H1 (cell line): ENCODE data around the gene SASH3. TPM values are rescaled to one million over a fixed set of nuclear protein-coding genes. Genes with fewer than 3 reads are reported as not detected.

ENCODE experiments used
- CTCF ChIA-PET: fragments of 300-600 bp; sonication (Branson Sonifier 250); formaldehyde crosslinking; loops from one replicate; lab custom pipeline; 2021; ENCODE audit not compliant: partially characterized antibody; lab: Charles Lee
- POLR2A ChIA-PET: fragments of 300-600 bp; sonication (Branson Sonifier 250); formaldehyde crosslinking; loops from one replicate; lab custom pipeline; 2021; ENCODE audit warnings: inconsistent platforms; ENCODE audit not compliant: partially characterized antibody; lab: Charles Lee
- DNase-seq, 2 experiments: peaks; one replicate each; pipeline versions ENCODE4 v3.0.0 to v3.0.0-alpha.2; 2010 to 2022; ENCODE audit warnings: low spot score in 2 of 2, low read depth in 1 of 2, mixed read lengths in 1 of 2
- FAIRE-seq: peaks from 2 replicates; lab custom pipeline; 2011; peaks lifted over from hg19 to GRCh38; lab: Jason Lieb, UNC
- H2AFZ ChIP-seq: 2 replicates; pipeline ENCODE4 v1.8.1; 2012; ENCODE audit warnings: low read length, inconsistent platforms
- H2AK5ac ChIP-seq: 2 replicates; pipeline ENCODE4 v1.6.1; 2013; ENCODE audit warnings: low read depth, low read length
- H2BK120ac ChIP-seq: replicated peaks from 2 replicates; pipeline ENCODE3; 2013; ENCODE audit warnings: low read depth, low read length, inconsistent platforms
- H2BK12ac ChIP-seq: 2 replicates; pipeline ENCODE4 v1.6.1; 2013; ENCODE audit warnings: low read depth, low read length
- H2BK15ac ChIP-seq: 2 replicates; pipeline ENCODE4 v1.6.1; 2013; ENCODE audit warnings: low read length
- H2BK20ac ChIP-seq: 2 replicates; pipeline ENCODE4 v1.6.1; 2013; ENCODE audit warnings: low read length
- H2BK5ac ChIP-seq: 2 replicates; pipeline ENCODE4 v1.6.1; 2013; ENCODE audit warnings: low read depth, low read length
- H3K14ac ChIP-seq: 2 replicates; pipeline ENCODE4 v1.6.1; 2013; ENCODE audit warnings: inconsistent platforms; ENCODE audit not compliant: insufficient read length
- H3K18ac ChIP-seq: 2 replicates; pipeline ENCODE4 v1.6.1; 2013; ENCODE audit warnings: low read length; ENCODE audit errors: extremely low read depth
- H3K23ac ChIP-seq: 2 replicates; pipeline ENCODE4 v1.6.1; 2013; ENCODE audit warnings: inconsistent platforms; ENCODE audit not compliant: insufficient read length
- H3K23me2 ChIP-seq: 2 replicates; pipeline ENCODE4 v1.6.1; 2013; ENCODE audit warnings: low read depth, low read length
- H3K27ac ChIP-seq: 2 replicates; pipeline ENCODE4 v1.6.1; 2011; ENCODE audit warnings: low read depth, low read length, inconsistent platforms
- H3K27me3 ChIP-seq, 4 experiments: replicated peaks in 1 of 4; 1 replicate in 1 of 4; 2 replicates in 3 of 4; pipeline versions ENCODE4 v1.6.1 to v1.8.1; 2011 to 2013; ENCODE audit warnings: low read length in 3 of 4, mild to moderate bottlenecking in 3 of 4, inconsistent platforms in 2 of 4, mixed read lengths in 2 of 4, moderate library complexity in 1 of 4; ENCODE audit not compliant: control insufficient read depth in 3 of 4, insufficient read depth in 3 of 4; ENCODE audit errors: extremely low read depth in 1 of 4
- H3K36me3 ChIP-seq, 4 experiments: 2 replicates each; pipeline versions ENCODE4 v1.6.1 to v1.8.1; 2011 to 2013; ENCODE audit warnings: mild to moderate bottlenecking in 4 of 4, low read length in 3 of 4, moderate library complexity in 2 of 4, control low read depth in 1 of 4, inconsistent platforms in 1 of 4; ENCODE audit not compliant: insufficient read depth in 4 of 4, control insufficient read depth in 2 of 4
- H3K4ac ChIP-seq: replicated peaks from 2 replicates; pipeline ENCODE3; 2013; ENCODE audit warnings: low read length, low read depth, mixed read lengths, inconsistent platforms; ENCODE audit not compliant: insufficient read length
- H3K4me1 ChIP-seq, 4 experiments: replicated peaks in 1 of 4; 1 replicate in 1 of 4; 2 replicates in 3 of 4; pipeline versions ENCODE4 v1.6.1 to v1.8.1; 2011 to 2013; ENCODE audit warnings: low read length in 3 of 4, inconsistent platforms in 2 of 4, mixed read lengths in 1 of 4; ENCODE audit not compliant: insufficient read depth in 4 of 4, control insufficient read depth in 3 of 4
- H3K4me2 ChIP-seq, 2 experiments: 2 replicates each; pipeline versions ENCODE4 v1.6.1 to v1.8.1; 2011 to 2013; ENCODE audit warnings: low read depth in 2 of 2, low read length in 2 of 2, control low read depth in 1 of 2, inconsistent platforms in 1 of 2, mild to moderate bottlenecking in 1 of 2; ENCODE audit not compliant: insufficient read depth in 1 of 2
- H3K4me3 ChIP-seq, 4 experiments: fragments of 200-600, 300-600 bp in 1 of 4; sonication (generic), shearing (Covaris generic), sonication (Bioruptor Twin) in 1 of 4; 2 replicates each; pipeline versions ENCODE4 v1.5.1 to v1.8.1; 2011 to 2016; ENCODE audit warnings: low read length in 4 of 4, low read depth in 3 of 4, control low read depth in 2 of 4, inconsistent platforms in 2 of 4, mild to moderate bottlenecking in 2 of 4, mixed read lengths in 1 of 4, moderate library complexity in 1 of 4; ENCODE audit not compliant: insufficient read depth in 2 of 4; ENCODE audit errors: extremely low read depth in 1 of 4
- H3K56ac ChIP-seq: replicated peaks from 2 replicates; pipeline ENCODE3; 2013; ENCODE audit warnings: low read depth, mild to moderate bottlenecking, mixed read lengths, low read length, inconsistent platforms; ENCODE audit not compliant: insufficient read length
- H3K79me1 ChIP-seq: 2 replicates; pipeline ENCODE4 v1.6.1; 2013; ENCODE audit warnings: low read depth, low read length, control low read depth
- H3K79me2 ChIP-seq, 2 experiments: 2 replicates each; pipeline versions ENCODE4 v1.6.1 to v1.8.1; 2012 to 2013; ENCODE audit warnings: low read length in 2 of 2, mild to moderate bottlenecking in 2 of 2, inconsistent platforms in 1 of 2; ENCODE audit not compliant: insufficient read depth in 2 of 2, control insufficient read depth in 1 of 2
- H3K9ac ChIP-seq, 4 experiments: replicated peaks in 1 of 4; 1 replicate in 1 of 4; 2 replicates in 3 of 4; pipeline versions ENCODE4 v1.6.1 to v1.8.1; 2011 to 2013; ENCODE audit warnings: low read depth in 3 of 4, low read length in 3 of 4, control low read depth in 2 of 4, mild to moderate bottlenecking in 2 of 4, moderate library complexity in 2 of 4, inconsistent platforms in 1 of 4; ENCODE audit errors: extremely low read depth in 1 of 4
- H3K9me3 ChIP-seq, 2 experiments: 2 replicates each; pipeline versions ENCODE4 v1.6.1 to v1.8.1; 2012 to 2013; ENCODE audit warnings: mild to moderate bottlenecking in 2 of 2, moderate library complexity in 2 of 2, control low read depth in 1 of 2, inconsistent platforms in 1 of 2, low read depth in 1 of 2, low read length in 1 of 2, mixed read lengths in 1 of 2; ENCODE audit not compliant: insufficient read depth in 2 of 2
- H4K20me1 ChIP-seq, 2 experiments: replicated peaks in 1 of 2; 2 replicates each; pipeline versions ENCODE3 to v1.8.1; 2011 to 2013; ENCODE audit warnings: inconsistent platforms in 2 of 2, low read length in 2 of 2, mild to moderate bottlenecking in 1 of 2; ENCODE audit not compliant: insufficient read depth in 2 of 2, control insufficient read depth in 1 of 2
- H4K5ac ChIP-seq: 2 replicates; pipeline ENCODE4 v1.6.1; 2013; ENCODE audit warnings: low read length, low read depth, mixed read lengths, inconsistent platforms; ENCODE audit not compliant: insufficient read length
- H4K8ac ChIP-seq: 2 replicates; pipeline ENCODE4 v1.8.0; 2013; ENCODE audit warnings: mild to moderate bottlenecking, moderate library complexity, low read length, inconsistent platforms; ENCODE audit not compliant: insufficient read depth; ENCODE audit errors: extremely low read depth
- H4K91ac ChIP-seq: replicated peaks from 2 replicates; pipeline ENCODE3; 2013; ENCODE audit warnings: low read length, mixed read lengths, inconsistent platforms; ENCODE audit not compliant: insufficient read length
- ATF2 ChIP-seq: IDR thresholded peaks from 2 replicates; pipeline ENCODE4 v1.6.1; 2012; ENCODE audit warnings: low read length, inconsistent platforms
- BACH1 ChIP-seq: IDR thresholded peaks from 2 replicates; pipeline ENCODE4 v1.6.1; 2012; ENCODE audit warnings: low read length, improper control_type of control experiment
- CTCF ChIP-seq, 3 experiments: IDR thresholded peaks; 1 replicate in 2 of 3; 2 replicates in 1 of 3; pipeline versions ENCODE4 v1.5.1 to v1.6.1; 2011; ENCODE audit warnings: low read length in 3 of 3, mild to moderate bottlenecking in 3 of 3, inconsistent platforms in 2 of 3, low read depth in 1 of 3, moderate library complexity in 1 of 3; ENCODE audit not compliant: insufficient read depth in 1 of 3; ENCODE audit errors: control extremely low read depth in 1 of 3
- HDAC2 ChIP-seq, 2 experiments: fragments of 300-600 bp in 1 of 2; sonication (generic) in 1 of 2; IDR thresholded peaks; 2 replicates each; pipeline ENCODE4 v1.6.1; 2011 to 2012; ENCODE audit warnings: low read depth in 2 of 2, low read length in 2 of 2, mild to moderate bottlenecking in 2 of 2, moderate library complexity in 2 of 2, borderline replicate concordance in 1 of 2, inconsistent platforms in 1 of 2
- MAFK ChIP-seq: IDR thresholded peaks from 2 replicates; pipeline ENCODE4 v1.6.1; 2012; ENCODE audit warnings: low read depth, mild to moderate bottlenecking, improper control_type of control experiment, low read length
- NANOG ChIP-seq: IDR thresholded peaks from 2 replicates; pipeline ENCODE4 v1.6.1; 2011; ENCODE audit warnings: low read length, low read depth, mild to moderate bottlenecking, inconsistent platforms; ENCODE audit not compliant: insufficient read depth, poor library complexity, severe bottlenecking
- PHF8 ChIP-seq: fragments of 200-600 bp; sonication (generic); conservative IDR thresholded peaks from 2 replicates; pipeline ENCODE4 v1.7.1; 2012; ENCODE audit warnings: low read depth, mild to moderate bottlenecking, inconsistent platforms, low read length, moderate library complexity
- POU5F1 ChIP-seq: IDR thresholded peaks from 2 replicates; pipeline ENCODE4 v1.6.1; 2011; ENCODE audit warnings: low read depth, mild to moderate bottlenecking, low read length, moderate library complexity
- SP4 ChIP-seq: IDR thresholded peaks from 2 replicates; pipeline ENCODE4 v1.6.1; 2012; ENCODE audit warnings: low read length, inconsistent platforms
- YY1 ChIP-seq: IDR thresholded peaks from 2 replicates; pipeline ENCODE4 v1.6.1; 2011; ENCODE audit warnings: low read depth, mild to moderate bottlenecking, low read length
- WGBS, 2 experiments: shearing (Covaris generic) in 1 of 2; methylation state at CpG; one replicate each; pipeline versions ENCODE4 v1.1.6 to v1.1.7; 2013 to 2015; ENCODE audit warnings: low lambda C conversion rate in 2 of 2, mixed read lengths in 2 of 2, inconsistent platforms in 1 of 2, low coverage in 1 of 2, missing lambda C conversion rate in 1 of 2; ENCODE audit not compliant: insufficient replicate concordance in 2 of 2, insufficient coverage in 1 of 2, insufficient read length in 1 of 2; ENCODE audit errors: extremely low coverage in 1 of 2, missing lambda C conversion rate in 1 of 2; 5-methylcytosine and 5-hydroxymethylcytosine counted together
- polyA plus RNA-seq, 7 experiments: library from polyadenylated mRNA; depleted of rRNA in 3 of 7; stranded (reverse) in 5 of 7; unstranded in 2 of 7; fragments of >200 nt in 5 of 7; fragments of 200-250 nt in 2 of 7; gene quantifications; 1 replicate in 5 of 7; 2 replicates in 1 of 7; 4 replicates in 1 of 7; pipeline versions ENCODE4 v1.2.1 to v1.2.3, GENCODE V29; 2011 to 2013; ENCODE audit warnings: missing spikeins in 2 of 7, mixed read lengths in 2 of 7
- total RNA-seq: library from RNA; stranded (reverse); fragmentation: NEBNext Ultra II Directional; extraction: Animal tissue kit (Norgen Biotek cat#: 25700); gene quantifications from 2 replicates; pipeline ENCODE4 v1.2.1, GENCODE V29; 2021

The SASH3 gene
- total and polyA plus RNA-seq, 2 of the 8 experiments (the other 6 are each of a cell fraction or from before 2014, with no cell fraction given), result not detected

- CTCF ChIA-PET, result interaction anchor here (1.0 to 1.2 kb wide), 2 partner anchors 10 to 13 kb away, joined by 3 to 4 read pairs; no protein-coding TSS in a partner anchor
- no peak overlapping the region for H4K91ac ChIP-seq
- TF ChIP-seq YY1 (no peak), HDAC2 (IDR thresholded peaks at IDR 0.05; ENCODE audit: borderline replicate concordance in 1 of 2, low read depth in 2 of 2, low read length in 2 of 2) (no peak), POU5F1 (no peak), NANOG (no peak), BACH1 (no peak), ATF2 (no peak), MAFK (no peak), SP4 (no peak), CTCF (IDR thresholded peaks at IDR 0.05; ENCODE audit: control extremely low read depth in 1 of 3, insufficient read depth in 1 of 3, low read depth in 1 of 3, low read length in 3 of 3) (no peak), PHF8 (no peak)
These were observed 20.4 kb downstream of the SASH3 start for GRCh38 chrX:129800186-129800585.

More at GRCh38 chrX:129800186-129800585, 20.4 kb downstream of the SASH3 start:
- H2AK5ac ChIP-seq, result no peak overlapping the region
- no peaks in the 10 kb centered on the region for H3K27me3 ChIP-seq
- H3K9ac ChIP-seq, result no peak overlapping the region
- no peak overlapping the region for H2AFZ ChIP-seq
- H3K4me2 ChIP-seq, result no peak overlapping the region
- H3K27ac ChIP-seq, result no peak overlapping the region
- no peak overlapping the region for H4K8ac ChIP-seq
- no peaks in the 10 kb centered on the region for H3K79me2 ChIP-seq
- no peaks in the 10 kb centered on the region for H3K23me2 ChIP-seq
- no peak overlapping the region for H2BK20ac ChIP-seq
- H3K56ac ChIP-seq, result no peak overlapping the region
- peaks cover 0 to 4% (median 2%) of the 10 kb centered on the region in 4 experiments; a peak in 3 of 8 replicates for H3K36me3 ChIP-seq
- no peak overlapping the region for H3K23ac ChIP-seq
- H3K4ac ChIP-seq, result no peak overlapping the region
- H3K14ac ChIP-seq, result no peak overlapping the region
- H2BK120ac ChIP-seq, result no peak overlapping the region
- no peaks in the 10 kb centered on the region for H3K79me1 ChIP-seq
- no peaks in the 10 kb centered on the region for H3K4me1 ChIP-seq
- no peak for FAIRE-seq
- POLR2A ChIA-PET, result no interaction called here
- no peak for DNase-seq
- no peak overlapping the region for H3K18ac ChIP-seq
- WGBS, 2 experiments, result 92% methylated on average over 4 of the region's 4 CpGs; no CpG with 5 or more reads in 1 of the 2 experiments
- no peak overlapping the region for H3K4me3 ChIP-seq
- H3K9me3 ChIP-seq, result no peaks in the 10 kb centered on the region
- no peak overlapping the region for H4K5ac ChIP-seq
- H2BK12ac ChIP-seq, result no peak overlapping the region
- no peak overlapping the region for H2BK5ac ChIP-seq
- no peaks in the 10 kb centered on the region for H4K20me1 ChIP-seq
- H2BK15ac ChIP-seq, result no peak overlapping the region
